HEK293T (cell line): ENCODE data around the gene RAB31.

Experiments
- BHLHE40 ChIP-seq: fragments of 450-650 bp; IDR thresholded peaks from 2 replicates; pipeline ENCODE4 v1.6.1; 2016; ENCODE audit warnings: mild to moderate bottlenecking, moderate library complexity, borderline replicate concordance
- CTBP1 ChIP-seq: fragments of 450-650 bp; IDR thresholded peaks from 2 replicates; pipeline ENCODE4 v1.6.1; 2016; ENCODE audit warnings: borderline replicate concordance
- ELF4 ChIP-seq: fragments of 450-650 bp; IDR thresholded peaks from 2 replicates; pipeline ENCODE4 v1.6.1; 2017; ENCODE audit warnings: antibody characterized with exemption
- FOXA1 ChIP-seq: fragments of 450-650 bp; IDR thresholded peaks from 2 replicates; pipeline ENCODE4 v1.6.1; 2016; ENCODE audit warnings: mild to moderate bottlenecking
- FOXM1 ChIP-seq: fragments of 450-650 bp; IDR thresholded peaks from 2 replicates; pipeline ENCODE4 v1.6.1; 2017; ENCODE audit warnings: mild to moderate bottlenecking, borderline replicate concordance
- HDGF ChIP-seq: fragments of 450-650 bp; IDR thresholded peaks from 2 replicates; pipeline ENCODE4 v1.6.1; 2017; ENCODE audit warnings: antibody characterized with exemption, borderline replicate concordance
- LEF1 ChIP-seq: fragments of 450-650 bp; IDR thresholded peaks from 2 replicates; pipeline ENCODE4 v1.6.1; 2017; ENCODE audit warnings: mild to moderate bottlenecking, borderline replicate concordance
- SP1 ChIP-seq: fragments of 450-650 bp; IDR thresholded peaks from 2 replicates; pipeline ENCODE4 v1.6.1; 2017
- SUZ12 ChIP-seq: fragments of 450-650 bp; IDR thresholded peaks from 2 replicates; pipeline ENCODE4 v1.6.1; 2016; ENCODE audit warnings: mild to moderate bottlenecking
- TARDBP ChIP-seq: fragments of 450-650 bp; IDR thresholded peaks from 2 replicates; pipeline ENCODE4 v1.6.1; 2016

- TF ChIP-seq CTBP1 (no peak), SP1 (no peak), LEF1 (no peak), BHLHE40 (no peak), ELF4 (no peak), SUZ12 (no peak), FOXA1 (no peak), FOXM1 (no peak), HDGF (no peak), TARDBP (no peak)
Measured at GRCh38 chr18:9709304-9709877, 1.3 kb downstream of the RAB31 start.
